Measurements from ENCODE around the gene DTNB.
A peak's percentile ranks its signal among the peaks of the same experiment; 100 is the strongest.
"Not testable (repeated sequence)": the region's sequence is repeated elsewhere in the genome, so short reads cannot be mapped to it uniquely, and the experiment has no call there.

DTNB gene

DNA sequence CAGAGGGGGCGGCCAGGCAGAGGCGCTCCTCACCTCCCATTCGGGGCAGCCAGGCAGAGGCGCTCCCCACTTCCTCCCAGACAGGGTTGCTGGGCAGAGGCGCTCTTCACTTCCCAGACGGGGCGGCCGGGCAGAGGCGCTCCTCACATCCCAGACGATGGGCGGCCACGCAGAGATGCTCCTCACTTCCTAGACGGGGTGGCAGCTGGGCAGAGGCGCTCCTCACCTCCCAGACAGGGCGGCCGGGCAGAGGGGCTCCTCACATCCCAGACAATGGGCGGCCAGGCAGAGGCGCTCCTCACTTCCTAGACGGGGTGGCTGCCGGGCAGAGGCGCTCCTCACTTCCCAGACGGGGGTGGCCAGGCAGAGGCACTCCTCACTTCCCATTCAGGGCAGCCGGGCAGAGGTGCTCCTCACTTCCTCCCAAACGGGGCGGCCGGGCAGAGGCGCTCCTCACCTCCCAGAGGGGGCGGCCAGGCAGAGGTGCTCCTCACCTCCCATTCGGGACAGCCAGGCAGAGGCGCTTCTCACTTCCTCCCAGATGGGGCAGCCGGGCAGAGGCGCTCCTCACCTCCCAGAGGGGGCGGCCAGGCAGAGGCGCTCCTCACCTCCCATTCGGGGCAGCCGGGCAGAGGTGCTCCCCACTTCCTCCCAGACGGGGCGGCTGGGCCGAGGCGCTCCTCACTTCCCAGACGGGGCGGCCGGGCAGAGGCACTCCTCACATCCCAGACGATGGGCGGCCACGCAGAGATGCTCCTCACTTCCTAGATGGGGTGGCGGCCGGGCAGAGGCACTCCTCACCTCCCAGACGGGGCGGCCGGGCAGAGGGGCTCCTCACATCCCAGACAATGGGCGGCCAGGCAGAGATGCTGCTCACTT, 137.7 kb downstream of the DTNB start:
- not testable (repeated sequence) for DNase-seq

GRCh38 chr2:25534937-25535336, 138.4 kb downstream of the DTNB start:
- not testable (repeated sequence) for DNase-seq

DNA sequence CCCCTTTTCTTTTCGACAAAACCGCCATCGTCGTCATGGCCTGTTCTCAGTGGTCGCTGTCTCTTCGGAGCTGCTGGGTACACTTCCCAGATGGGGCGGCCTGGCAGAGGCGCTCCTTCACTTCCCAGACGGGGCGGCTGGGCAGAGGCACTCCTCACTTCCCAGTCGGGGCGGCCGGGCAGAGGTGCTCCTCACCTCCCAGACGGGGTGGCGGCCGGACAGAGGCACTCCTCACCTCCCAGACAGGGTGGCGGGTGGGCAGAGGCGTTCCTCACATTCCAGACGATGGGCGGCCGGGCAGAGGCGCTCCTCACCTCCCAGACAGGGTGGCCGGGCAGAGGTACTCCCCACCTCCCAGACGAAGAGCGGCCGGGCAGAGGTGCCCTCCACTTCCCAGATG, 138.9 kb downstream of the DTNB start:
- DNase-seq = no peak

DNA sequence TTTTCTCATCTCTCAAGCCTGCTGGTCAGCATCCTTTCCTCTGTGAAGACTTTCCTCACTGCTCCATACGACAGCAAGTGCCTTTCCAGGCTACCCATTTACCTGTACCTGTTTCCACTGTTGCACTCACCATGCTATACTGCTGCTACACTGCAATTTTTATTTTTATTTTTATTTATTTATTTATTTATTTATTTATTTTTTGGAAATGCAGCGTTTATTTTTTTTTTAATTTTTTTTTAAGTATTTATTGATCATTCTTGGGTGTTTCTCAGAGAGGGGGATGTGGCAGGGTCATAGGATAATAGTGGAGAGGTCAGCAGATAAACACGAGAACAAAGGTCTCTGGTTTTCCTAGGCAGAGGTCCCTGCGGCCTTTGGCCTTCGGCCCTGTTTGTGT, 139.6 kb downstream of the DTNB start:
- DNase-seq = not testable (repeated sequence)

DNA sequence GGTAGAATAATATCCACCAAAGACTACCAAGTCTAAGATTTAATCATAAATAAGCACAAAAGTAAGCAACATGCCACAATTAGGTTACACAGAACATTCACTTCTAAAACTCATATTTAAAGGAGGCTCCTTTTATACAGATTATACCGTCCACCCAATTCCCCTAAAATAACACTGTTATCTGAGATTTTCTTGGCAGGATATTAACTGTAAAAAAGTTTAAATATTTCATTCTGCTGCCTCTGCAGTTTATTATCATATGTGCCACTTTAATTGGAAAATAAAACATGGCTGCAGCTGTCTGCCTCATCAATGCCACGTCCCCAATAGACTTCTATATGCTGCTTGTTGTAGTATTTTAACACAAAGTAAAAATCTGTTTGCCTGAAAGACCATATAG, 140.9 kb downstream of the DTNB start:
- no peak for DNase-seq

DNA sequence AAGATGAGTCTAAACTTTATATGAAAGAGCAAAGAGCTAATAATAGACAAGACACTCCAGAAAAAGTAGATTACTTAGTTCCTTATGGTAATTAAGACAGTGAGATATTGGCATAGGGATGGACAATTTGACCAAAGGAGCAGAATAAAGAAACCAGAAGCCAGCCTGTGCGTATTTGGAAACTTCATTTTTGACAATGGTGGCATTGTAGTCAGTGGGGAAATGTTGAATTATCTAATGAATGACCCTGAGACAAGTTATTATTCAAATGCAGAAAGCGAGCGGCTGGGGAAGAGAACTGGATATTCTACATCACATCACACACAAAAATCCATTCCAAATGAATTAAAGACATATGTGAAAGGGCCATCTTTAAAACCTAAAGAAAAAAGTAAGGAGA, 144.3 kb downstream of the DTNB start:
- DNase-seq = no peak

GRCh38 chr2:25528173-25528572, 145.2 kb downstream of the DTNB start:
- DNase-seq = no peak

DNA sequence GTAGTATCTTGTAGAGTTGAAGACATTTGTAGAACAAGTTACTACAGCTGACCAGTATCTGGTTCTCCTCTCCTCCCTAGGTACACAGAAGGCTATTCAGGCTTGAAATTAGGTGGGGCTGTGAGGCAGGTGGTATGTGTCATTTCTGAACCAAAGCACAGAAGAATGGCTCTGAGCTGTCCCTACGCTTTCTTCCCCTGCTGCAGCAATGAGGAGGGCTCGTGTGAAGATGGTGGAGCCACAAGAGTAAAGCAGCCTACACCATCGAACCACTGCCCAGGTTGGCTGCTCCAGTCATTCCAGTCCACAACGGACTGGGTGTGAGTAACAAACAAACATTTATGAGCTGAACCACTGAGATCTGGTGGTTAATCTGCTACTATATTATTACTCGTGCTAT, 148.9 kb downstream of the DTNB start:
- no peak for DNase-seq

- no peak for DNase-seq
These were observed 150.3 kb downstream of the DTNB start for GRCh38 chr2:25523060-25523459.

GRCh38 chr2:25521665-25522387, 151.6 kb downstream of the DTNB start:
- DNase-seq = peak; percentile 20

- DNase-seq = no peak
These were observed 152.3 kb downstream of the DTNB start for GRCh38 chr2:25521126-25521525.

DNA sequence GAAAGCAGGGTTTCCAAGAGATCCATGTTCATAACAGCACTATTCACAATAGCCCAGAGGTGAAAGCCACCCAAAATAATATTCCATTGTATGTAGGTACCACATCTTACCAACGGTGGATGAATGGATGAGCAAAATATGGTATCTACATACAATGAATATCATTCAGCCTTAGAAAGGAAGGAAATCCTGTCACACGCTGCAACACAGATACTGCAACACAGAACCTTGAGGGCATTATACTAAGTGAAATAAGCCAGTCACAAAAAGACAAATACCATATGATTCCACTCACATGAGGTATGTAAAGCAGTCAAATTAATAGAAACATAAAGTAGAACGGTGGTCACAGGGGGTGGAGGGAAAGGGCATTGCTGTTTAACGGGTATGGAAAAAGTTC, 155.7 kb downstream of the DTNB start:
- no peak for DNase-seq

DNA sequence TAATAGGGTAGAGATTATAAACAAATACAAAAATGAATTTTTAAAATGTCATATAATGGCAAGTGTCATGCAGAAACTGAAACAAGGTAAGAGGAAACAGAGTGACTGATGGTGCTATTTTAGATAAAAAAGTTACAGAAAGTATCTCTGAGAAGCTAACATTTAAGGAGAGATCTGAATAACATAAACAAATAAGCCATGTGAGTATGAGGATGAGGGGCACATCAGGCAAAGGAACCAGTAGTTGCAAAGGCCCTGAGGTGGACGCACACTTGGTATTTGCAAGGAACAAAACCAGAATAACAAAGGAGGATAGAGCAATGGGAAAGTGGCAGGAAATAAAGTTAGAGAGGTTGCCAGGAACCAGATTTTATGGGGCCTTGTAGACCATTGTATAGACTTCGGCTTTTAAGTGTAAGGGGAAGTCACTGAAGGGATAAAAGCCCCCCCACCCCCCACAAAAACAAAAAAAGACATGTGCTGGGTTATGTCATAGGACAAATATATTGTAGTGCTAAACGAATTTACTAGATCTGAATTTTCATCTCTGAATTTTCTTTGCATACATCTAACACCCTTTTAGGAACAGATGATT, 159.2 kb downstream of the DTNB start:
- no peak for DNase-seq

GRCh38 chr2:25512707-25513106, 160.7 kb downstream of the DTNB start:
- no peak for DNase-seq

DNA sequence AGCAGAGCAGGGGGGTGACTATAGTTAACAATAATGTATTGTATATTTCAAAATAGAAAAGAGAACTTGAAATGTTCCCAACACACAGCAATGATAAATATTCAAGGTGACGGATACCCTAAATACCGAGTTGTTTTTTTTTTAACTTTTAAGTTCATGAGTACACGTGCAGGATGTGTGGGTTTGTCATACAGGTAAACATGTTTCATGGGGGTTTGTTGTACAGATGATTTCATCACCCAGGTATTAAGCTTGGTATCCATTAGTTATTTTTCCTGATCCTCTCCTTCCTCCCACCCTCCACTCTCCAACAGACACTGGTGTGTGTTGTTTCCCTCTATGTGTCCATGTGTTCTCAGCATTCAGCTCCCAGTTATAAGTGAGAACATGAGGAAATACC, 167.2 kb downstream of the DTNB start:
- no peak for DNase-seq

- DNase-seq = no peak
These were observed 167.8 kb downstream of the DTNB start for GRCh38 chr2:25505622-25506021.

GRCh38 chr2:25505182-25505581, 168.2 kb downstream of the DTNB start:
- no peak for DNase-seq

GRCh38 chr2:25504266-25504665, 169.1 kb downstream of the DTNB start:
- no peak for DNase-seq

GRCh38 chr2:25499157-25499556, 174.2 kb downstream of the DTNB start:
- DNase-seq = no peak

DNA sequence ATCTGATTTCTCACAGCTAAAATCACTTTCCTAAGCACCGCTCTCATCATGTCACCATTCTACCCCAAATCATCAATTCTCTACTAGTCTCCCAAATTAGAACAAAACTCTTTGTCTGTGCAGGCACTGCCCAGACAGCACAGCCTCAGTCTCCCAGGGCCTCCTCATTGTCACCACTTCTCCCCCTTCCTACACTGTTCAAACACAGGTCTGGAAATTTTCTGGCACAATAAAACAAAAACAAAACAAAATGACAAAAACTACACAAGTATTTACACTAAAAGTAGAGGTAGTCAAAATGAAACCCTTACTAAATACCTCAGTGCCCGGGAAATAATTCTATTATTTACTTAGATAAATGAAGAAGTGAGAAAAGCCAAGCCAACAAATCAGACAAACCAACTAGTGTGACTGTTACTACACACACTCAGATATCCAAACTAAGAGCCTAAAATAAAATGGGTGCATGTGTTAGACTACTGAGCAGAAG, 175.4 kb downstream of the DTNB start:
- DNase-seq = no peak

GRCh38 chr2:25497229-25497917, 176.0 kb downstream of the DTNB start:
- no peak for DNase-seq

DNA sequence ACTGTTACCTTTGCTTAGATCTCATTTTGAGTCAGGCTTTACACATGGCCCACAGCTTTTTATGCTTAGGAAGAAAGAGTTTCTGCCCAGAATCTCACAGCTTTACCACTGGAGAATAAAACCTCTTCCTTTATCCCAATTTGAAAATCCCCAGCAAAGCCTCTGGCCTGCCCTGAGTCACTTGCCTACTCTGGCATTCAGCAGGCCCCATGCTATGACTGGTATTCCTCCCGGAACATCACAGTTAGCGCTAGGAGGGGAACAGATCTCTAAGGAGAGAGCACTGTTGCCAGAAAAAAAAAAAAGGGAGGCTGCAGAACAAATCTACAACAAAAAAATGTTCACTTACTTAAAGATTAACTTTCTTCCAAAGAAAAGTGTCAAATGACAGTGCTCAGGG, 178.8 kb downstream of the DTNB start:
- DNase-seq = no peak

GRCh38 chr2:25493207-25493606, 180.2 kb downstream of the DTNB start:
- DNase-seq = no peak
